Liver (tissue), 3 donors: ENCODE results near the gene IWS1.

Source experiments
- GABPA ChIP-seq, 2 donors: IDR thresholded peaks in 1 of 2; conservative IDR thresholded peaks in 1 of 2; 2 replicates each; pipeline ENCODE4 v1.6.1; 2016; ENCODE audit warnings: antibody characterized with exemption in 2 of 2, mild to moderate bottlenecking in 1 of 2, moderate library complexity in 1 of 2
- REST ChIP-seq: IDR thresholded peaks from 2 replicates; pipeline ENCODE4 v1.6.1; 2016; ENCODE audit warnings: antibody characterized with exemption, mild to moderate bottlenecking
- SP1 ChIP-seq: IDR thresholded peaks from 2 replicates; pipeline ENCODE4 v1.6.1; 2018; ENCODE audit warnings: antibody characterized with exemption, mild to moderate bottlenecking
- TF ChIP-seq, protein P1 (sequence below): fragments of 150-350 bp; IDR thresholded peaks from 2 replicates; pipeline ENCODE4 v1.5.1; 2017; ENCODE audit warnings: improper control_type of control experiment, low read depth, low read length; ENCODE audit not compliant: missing input control
- donor health status: healthy.
- donor health status: healthy.

DNA sequence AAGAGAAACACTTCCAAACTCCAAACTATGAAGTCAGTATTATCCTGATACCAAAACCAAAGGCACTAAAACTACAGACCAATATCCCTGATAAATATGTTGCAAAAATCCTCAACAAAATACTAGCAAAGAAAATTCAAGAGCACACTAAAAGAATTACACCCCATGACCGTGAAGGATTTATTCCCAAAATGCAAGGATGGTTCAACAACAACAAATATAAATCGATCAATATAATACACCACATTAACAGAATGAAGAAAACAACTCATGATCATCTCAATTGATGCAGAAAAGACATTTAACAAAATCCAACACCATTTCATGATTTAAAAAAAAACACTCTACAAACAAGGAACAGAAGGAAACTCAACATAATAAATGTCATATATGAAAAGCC lies 50.5 kb downstream of the IWS1 start:
- TF ChIP-seq, protein P1, sequence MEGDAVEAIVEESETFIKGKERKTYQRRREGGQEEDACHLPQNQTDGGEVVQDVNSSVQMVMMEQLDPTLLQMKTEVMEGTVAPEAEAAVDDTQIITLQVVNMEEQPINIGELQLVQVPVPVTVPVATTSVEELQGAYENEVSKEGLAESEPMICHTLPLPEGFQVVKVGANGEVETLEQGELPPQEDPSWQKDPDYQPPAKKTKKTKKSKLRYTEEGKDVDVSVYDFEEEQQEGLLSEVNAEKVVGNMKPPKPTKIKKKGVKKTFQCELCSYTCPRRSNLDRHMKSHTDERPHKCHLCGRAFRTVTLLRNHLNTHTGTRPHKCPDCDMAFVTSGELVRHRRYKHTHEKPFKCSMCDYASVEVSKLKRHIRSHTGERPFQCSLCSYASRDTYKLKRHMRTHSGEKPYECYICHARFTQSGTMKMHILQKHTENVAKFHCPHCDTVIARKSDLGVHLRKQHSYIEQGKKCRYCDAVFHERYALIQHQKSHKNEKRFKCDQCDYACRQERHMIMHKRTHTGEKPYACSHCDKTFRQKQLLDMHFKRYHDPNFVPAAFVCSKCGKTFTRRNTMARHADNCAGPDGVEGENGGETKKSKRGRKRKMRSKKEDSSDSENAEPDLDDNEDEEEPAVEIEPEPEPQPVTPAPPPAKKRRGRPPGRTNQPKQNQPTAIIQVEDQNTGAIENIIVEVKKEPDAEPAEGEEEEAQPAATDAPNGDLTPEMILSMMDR: no peak
- TF ChIP-seq GABPA (IDR thresholded peaks at IDR 0.05 in 1 of 2, conservative IDR thresholded peaks at IDR 0.05 in 1 of 2) (no peak), SP1 (no peak), REST (no peak)
